Activated CD8-positive, alpha-beta T cell treated with anti-CD3 and anti-CD28 coated beads, Interleukin-2, amount 10 ng/mL, durations not matched to agents 7 days and 5 days (primary cell): Measurements from ENCODE around the gene CADM4. TPM values are rescaled to one million over a fixed set of nuclear protein-coding genes. Genes with fewer than 3 reads are reported as not detected.
"Not testable (repeated sequence)": the region's sequence is repeated elsewhere in the genome, so short reads cannot be mapped to it uniquely, and the experiment has no call there.

Source experiments
- ATAC-seq: fragments of 150-1000 bp; cut with Tn5 transposase; one replicate; pipeline ENCODE4 v1.10.0; 2021; ENCODE audit warnings: moderate library complexity
- CTCF ChIA-PET: fragments of 350-600 bp; sonication (Branson Sonifier 250); formaldehyde crosslinking; loops from one replicate; lab custom pipeline; 2021; ENCODE audit warnings: antibody characterized with exemption; lab: Charles Lee
- POLR2A ChIA-PET: fragments of 350-600 bp; sonication (Branson Sonifier 250); formaldehyde crosslinking; loops from one replicate; lab custom pipeline; 2021; ENCODE audit warnings: antibody characterized with exemption; lab: Charles Lee
- DNase-seq: peaks from one replicate; pipeline ENCODE4 v3.0.0-alpha.2; 2020
- H3K27ac Mint-ChIP-seq: one replicate; pipeline ENCODE4 v1.8.0; 2021; ENCODE audit warnings: mild to moderate bottlenecking, mixed read lengths
- H3K27me3 Mint-ChIP-seq: one replicate; pipeline ENCODE4 v1.8.0; 2021; ENCODE audit warnings: low read depth, mixed read lengths
- H3K36me3 Mint-ChIP-seq: one replicate; pipeline ENCODE4 v1.8.0; 2021; ENCODE audit warnings: low read depth, mixed read lengths
- H3K4me1 Mint-ChIP-seq: one replicate; pipeline ENCODE4 v1.8.0; 2021; ENCODE audit warnings: low read depth, mixed read lengths
- H3K4me3 Mint-ChIP-seq: one replicate; pipeline ENCODE4 v1.8.0; 2021; ENCODE audit warnings: mild to moderate bottlenecking, mixed read lengths
- H3K9me3 Mint-ChIP-seq: one replicate; pipeline ENCODE4 v1.8.0; 2022; ENCODE audit warnings: mixed read lengths; ENCODE audit not compliant: insufficient read depth
- total RNA-seq, 2 experiments: library from RNA; stranded (reverse); gene quantifications; one replicate each; pipeline ENCODE4 v1.2.3, GENCODE V29; 2021

Gene CADM4
- total RNA-seq, 2 experiments from 2014 or later, result 0.10 to 0.40 TPM

- H3K4me1 Mint-ChIP-seq, result peaks cover 37% of the 10 kb centered on the region
- H3K27ac Mint-ChIP-seq, result no peak overlapping the region
- CTCF ChIA-PET, result interaction anchor here (0.9 to 6.7 kb wide), 7 partner anchors 17 to 146 kb away, joined by 3 to 239 read pairs (median 50); partner anchors contain the start of genes PINLYP, XRCC1 and ZNF575
- POLR2A ChIA-PET, result no interaction called here
- H3K9me3 Mint-ChIP-seq, result no peaks in the 10 kb centered on the region
- H3K4me3 Mint-ChIP-seq, result no peak overlapping the region
- no peak for DNase-seq
- no peak for ATAC-seq
- H3K36me3 Mint-ChIP-seq, result peaks cover 30% of the 10 kb centered on the region
- H3K27me3 Mint-ChIP-seq, result no peaks in the 10 kb centered on the region
These were observed 46.8 kb downstream of the CADM4 start for GRCh38 chr19:43592800-43593350.

GRCh38 chr19:43591904-43592772 is 47.5 kb downstream of the CADM4 start:
- ATAC-seq (no peak), DNase-seq (no peak)
- no peak overlapping the region for H3K27ac Mint-ChIP-seq
- POLR2A ChIA-PET, result interaction anchor here (0.7 kb wide), 1 partner anchor 27 kb away, joined by 3 read pairs; no protein-coding TSS in a partner anchor
- H3K9me3 Mint-ChIP-seq, result no peaks in the 10 kb centered on the region
- no peak overlapping the region for H3K4me3 Mint-ChIP-seq
- H3K4me1 Mint-ChIP-seq, result peaks cover 29% of the 10 kb centered on the region
- CTCF ChIA-PET, result interaction anchor here (1.1 to 6.7 kb wide), 2 partner anchors 34 to 145 kb away, joined by 3 to 239 read pairs; no protein-coding TSS in a partner anchor
- peaks cover 30% of the 10 kb centered on the region for H3K36me3 Mint-ChIP-seq
- H3K27me3 Mint-ChIP-seq, result no peaks in the 10 kb centered on the region

- Mint-ChIP-seq H3K4me3 (no peak overlapping the region), H3K4me1 (peaks cover 24% of the 10 kb centered on the region), H3K36me3 (peaks cover 33% of the 10 kb centered on the region), H3K27ac (peak overlapping the region; percentile 31), H3K9me3 (no peaks in the 10 kb centered on the region), H3K27me3 (no peaks in the 10 kb centered on the region)
- ATAC-seq (no peak), DNase-seq (no peak)
- POLR2A ChIA-PET, result no interaction called here
- CTCF ChIA-PET, result interaction anchor here (1.3 to 3.9 kb wide), 3 partner anchors 24 to 143 kb away, joined by 3 to 28 read pairs (median 3); no protein-coding TSS in a partner anchor
These were observed 50.0 kb downstream of the CADM4 start for GRCh38 chr19:43589678-43590077.

- DNase-seq (no peak), ATAC-seq (no peak)
- ChIA-PET CTCF (interaction anchor here (1.3 to 3.9 kb wide), 3 partner anchors 24 to 142 kb away, joined by 3 to 28 read pairs (median 3); no protein-coding TSS in a partner anchor), POLR2A (no interaction called here)
- no peaks in the 10 kb centered on the region for H3K27me3 Mint-ChIP-seq
- H3K4me3 Mint-ChIP-seq, result no peak overlapping the region
- H3K9me3 Mint-ChIP-seq, result no peaks in the 10 kb centered on the region
- peaks cover 37% of the 10 kb centered on the region for H3K36me3 Mint-ChIP-seq
- H3K4me1 Mint-ChIP-seq, result peaks cover 27% of the 10 kb centered on the region
- peak overlapping the region; percentile 31 for H3K27ac Mint-ChIP-seq
These were observed 50.4 kb downstream of the CADM4 start for GRCh38 chr19:43589277-43589676.

- H3K4me3 Mint-ChIP-seq, H3K27ac Mint-ChIP-seq, H3K27me3 Mint-ChIP-seq, H3K9me3 Mint-ChIP-seq, ATAC-seq, DNase-seq: not testable (repeated sequence)
- peaks cover 36% of the 10 kb centered on the region for H3K4me1 Mint-ChIP-seq
- peaks cover 27% of the 10 kb centered on the region for H3K36me3 Mint-ChIP-seq
- ChIA-PET POLR2A (interaction anchor here (1.3 kb wide), 1 partner anchor 9 kb away, joined by 3 read pairs; no protein-coding TSS in a partner anchor), CTCF (interaction anchor here (4.4 to 9.0 kb wide), 2 partner anchors 9 to 32 kb away, joined by 23 to 88 read pairs; partner anchors contain the start of genes IRGQ and ZNF576)
These were observed 52.6 kb downstream of the CADM4 start for GRCh38 chr19:43587029-43587428.

GRCh38 chr19:43586346-43586745 is 53.3 kb downstream of the CADM4 start:
- ATAC-seq (no peak), DNase-seq (no peak)
- ChIA-PET POLR2A (interaction anchor here (1.3 kb wide), 1 partner anchor 9 kb away, joined by 3 read pairs; no protein-coding TSS in a partner anchor), CTCF (interaction anchor here (4.4 to 9.0 kb wide), 2 partner anchors 10 to 31 kb away, joined by 23 to 88 read pairs; partner anchors contain the start of genes IRGQ and ZNF576)
- peaks cover 27% of the 10 kb centered on the region for H3K36me3 Mint-ChIP-seq
- no peaks in the 10 kb centered on the region for H3K9me3 Mint-ChIP-seq
- no peaks in the 10 kb centered on the region for H3K27me3 Mint-ChIP-seq
- H3K27ac Mint-ChIP-seq, result no peak overlapping the region
- H3K4me3 Mint-ChIP-seq, result no peak overlapping the region
- peaks cover 43% of the 10 kb centered on the region for H3K4me1 Mint-ChIP-seq

- Mint-ChIP-seq H3K9me3 (no peaks in the 10 kb centered on the region), H3K27ac (peak overlapping the region; percentile 86), H3K36me3 (peaks cover 19% of the 10 kb centered on the region), H3K27me3 (no peaks in the 10 kb centered on the region), H3K4me3 (no peak overlapping the region), H3K4me1 (peaks cover 45% of the 10 kb centered on the region)
- CTCF ChIA-PET, result interaction anchor here (1.0 to 9.0 kb wide), 5 partner anchors 12 to 178 kb away, joined by 3 to 88 read pairs (median 7); partner anchors contain the start of genes IRGQ and ZNF576
- POLR2A ChIA-PET, result interaction anchor here (1.6 kb wide), 1 partner anchor 10 kb away, joined by 6 read pairs; no protein-coding TSS in a partner anchor
- ATAC-seq (no peak), DNase-seq (no peak)
These were observed 55.2 kb downstream of the CADM4 start for GRCh38 chr19:43584484-43584883.

GRCh38 chr19:43582495-43582894 is 57.2 kb downstream of the CADM4 start:
- CTCF ChIA-PET, result interaction anchor here (4.4 to 9.0 kb wide), 2 partner anchors 14 to 27 kb away, joined by 23 to 88 read pairs; partner anchors contain the start of genes IRGQ and ZNF576
- no peak for ATAC-seq
- POLR2A ChIA-PET, result interaction anchor here (0.8 to 0.9 kb wide), 2 partner anchors 12 to 20 kb away, joined by 3 read pairs; no protein-coding TSS in a partner anchor
- Mint-ChIP-seq H3K27ac (no peak overlapping the region), H3K36me3 (peaks cover 19% of the 10 kb centered on the region), H3K4me1 (peaks cover 58% of the 10 kb centered on the region), H3K27me3 (no peaks in the 10 kb centered on the region), H3K9me3 (no peaks in the 10 kb centered on the region), H3K4me3 (no peak overlapping the region)
- DNase-seq, result no peak

GRCh38 chr19:43581467-43581866 is 58.2 kb downstream of the CADM4 start:
- no peaks in the 10 kb centered on the region for H3K9me3 Mint-ChIP-seq
- H3K4me1 Mint-ChIP-seq, result peaks cover 64% of the 10 kb centered on the region
- CTCF ChIA-PET, result interaction anchor here (2.1 to 9.0 kb wide), 2 partner anchors 15 to 26 kb away, joined by 9 to 88 read pairs; partner anchors contain the start of genes IRGQ and ZNF576
- H3K27ac Mint-ChIP-seq, result peak overlapping the region; percentile 92
- no peaks in the 10 kb centered on the region for H3K27me3 Mint-ChIP-seq
- H3K36me3 Mint-ChIP-seq, result peaks cover 19% of the 10 kb centered on the region
- POLR2A ChIA-PET, result interaction anchor here (0.6 kb wide), 1 partner anchor 52 kb away, joined by 3 read pairs; no protein-coding TSS in a partner anchor
- DNase-seq (no peak), ATAC-seq (no peak)
- H3K4me3 Mint-ChIP-seq, result peak overlapping the region; percentile 85

GRCh38 chr19:43578787-43579186 is 60.9 kb downstream of the CADM4 start:
- Mint-ChIP-seq H3K27ac (no peak overlapping the region), H3K36me3 (peaks cover 1% of the 10 kb centered on the region), H3K4me3 (peak overlapping the region; percentile 85), H3K9me3 (no peaks in the 10 kb centered on the region), H3K27me3 (no peaks in the 10 kb centered on the region), H3K4me1 (peaks cover 65% of the 10 kb centered on the region)
- ChIA-PET CTCF (interaction anchor here (5.3 to 9.0 kb wide), 2 partner anchors 17 kb away, joined by 67 to 88 read pairs; partner anchors contain the start of genes IRGQ and ZNF576), POLR2A (no interaction called here)
- ATAC-seq, result no peak
- DNase-seq, result no peak
